Gastroesophageal sphincter (tissue), 3 donors: ENCODE measurements around the gene PEX6.

Experiments used
- CTCF ChIP-seq, 4 experiments: fragments of 200-600 bp in 2 of 4; fragments of 450-650 bp in 2 of 4; sonication (generic) in 1 of 4; IDR thresholded peaks; one replicate each; pipeline ENCODE4 v1.5.1; 2017 to 2019; ENCODE audit warnings: antibody characterized with exemption in 4 of 4, mild to moderate bottlenecking in 2 of 4, moderate library complexity in 2 of 4
- POLR2AphosphoS5 ChIP-seq: sonication (generic); formaldehyde crosslinking; IDR thresholded peaks from one replicate; pipeline ENCODE4 v1.6.1; 2017; ENCODE audit warnings: antibody characterized with exemption

DNA sequence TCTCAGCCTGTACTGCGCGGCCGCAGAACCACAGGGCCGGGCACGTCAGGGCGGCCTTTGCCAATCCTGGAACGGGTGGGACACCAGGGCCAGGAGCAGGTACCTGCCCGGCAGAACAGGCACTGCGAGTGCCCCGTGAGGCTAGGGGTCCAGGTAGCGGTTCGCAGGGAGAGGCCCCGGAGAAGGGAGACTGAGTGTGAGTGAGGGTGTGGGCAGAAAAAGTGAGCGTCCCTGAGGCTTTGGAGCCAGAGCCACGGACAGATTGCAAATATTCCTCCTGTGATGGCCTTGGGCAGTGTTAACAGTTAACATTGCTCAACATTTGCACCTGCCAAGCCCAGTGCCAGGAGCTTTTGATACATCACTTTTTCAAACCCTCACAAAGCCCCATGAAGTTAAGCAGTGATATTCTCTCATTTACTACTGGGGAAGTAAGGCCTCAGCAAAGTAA lies 17.9 kb downstream of the PEX6 start:
- TF ChIP-seq POLR2AphosphoS5 (no peak), CTCF (IDR thresholded peaks at IDR 0.05) (no peak)
